Panc1 (cell line): ENCODE measurements around the gene AMIGO2.

Experiments used
- CTCF ChIP-seq: fragments of 450-650 bp; IDR thresholded peaks from 2 replicates; pipeline ENCODE4 v1.5.1; 2017; ENCODE audit warnings: mild to moderate bottlenecking
- POLR2AphosphoS5 ChIP-seq: IDR thresholded peaks from 2 replicates; pipeline ENCODE4 v1.6.1; 2012; ENCODE audit warnings: mild to moderate bottlenecking, low read depth, low read length, moderate library complexity
- SIN3A ChIP-seq: IDR thresholded peaks from 2 replicates; pipeline ENCODE4 v1.6.1; 2012; ENCODE audit warnings: low read depth, mild to moderate bottlenecking, low read length, moderate library complexity, borderline replicate concordance; ENCODE audit not compliant: insufficient read depth
- TCF7L2 ChIP-seq: IDR thresholded peaks from 2 replicates; pipeline ENCODE4 v1.6.1; 2011; ENCODE audit warnings: mild to moderate bottlenecking, low read depth, low read length, inconsistent platforms

DNA sequence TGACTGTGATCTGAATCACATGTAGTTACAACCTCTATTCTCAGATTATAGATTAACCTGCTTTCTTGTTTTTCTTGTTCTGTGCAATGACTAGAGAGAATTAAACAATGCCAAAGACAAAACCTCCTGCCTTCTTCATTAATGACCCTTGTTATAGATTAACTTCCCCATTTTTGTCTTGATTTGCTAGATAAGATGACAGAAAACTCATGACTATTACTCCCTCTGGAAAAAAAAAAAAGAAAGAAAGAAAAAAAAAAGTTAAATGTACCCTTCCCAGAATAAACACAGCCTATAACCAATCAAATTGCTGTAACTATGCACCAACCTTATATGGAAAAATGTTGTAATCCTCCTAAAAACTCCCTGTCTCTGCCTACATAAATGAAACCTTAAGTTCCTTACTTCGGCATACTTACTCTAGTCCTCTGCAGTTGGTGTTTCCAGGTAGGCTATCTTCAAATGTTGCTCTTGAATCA lies 41.5 kb downstream of the AMIGO2 start:
- no peak for TF ChIP-seq CTCF
- no peak for TF ChIP-seq SIN3A
- no peak for TF ChIP-seq POLR2AphosphoS5
- no peak for TF ChIP-seq TCF7L2
